A673 (cell line): ENCODE data around the gene HOXD8. TPM values are rescaled to one million over a fixed set of nuclear protein-coding genes. Genes with fewer than 3 reads are reported as not detected.

ENCODE experiments used
- BruUV-seq: library from RNA; stranded (reverse); fragments of 400-500 nt; replicated peaks from 2 replicates; lab custom pipeline; 2021; lab: Mats Ljungman, UMichigan
- CTCF ChIA-PET: fragments of 300-600 bp; sonication (Branson Sonifier 250); formaldehyde crosslinking; loops from one replicate; lab custom pipeline; 2022; ENCODE audit warnings: antibody characterized with exemption; lab: Charles Lee
- POLR2A ChIA-PET: fragments of 300-600 bp; sonication (Branson Sonifier 250); formaldehyde crosslinking; loops from one replicate; lab custom pipeline; 2022; ENCODE audit warnings: antibody characterized with exemption; ENCODE audit not compliant: low non-redundant PET; lab: Charles Lee
- DNase-seq: peaks from one replicate; pipeline ENCODE4 v3.0.0-alpha.2; 2015; ENCODE audit warnings: low spot score
- H3K27ac ChIP-seq: fragments of 200-600 bp; sonication (generic); 2 replicates; pipeline ENCODE4 v1.5.1; 2016; ENCODE audit warnings: mixed run types, low read depth, mild to moderate bottlenecking, mixed read lengths, antibody characterized with exemption, low read length; ENCODE audit not compliant: poor library complexity, severe bottlenecking
- H3K27me3 ChIP-seq: fragments of 200-600 bp; sonication (generic); replicated peaks from 2 replicates; pipeline ENCODE4 v1.6.1; 2017; ENCODE audit warnings: mixed run types, low read depth, mild to moderate bottlenecking, mixed read lengths, antibody characterized with exemption, low read length; ENCODE audit not compliant: insufficient read depth, poor library complexity
- H3K36me3 ChIP-seq: fragments of 200-600 bp; sonication (generic); 2 replicates; pipeline ENCODE4 v1.6.1; 2016; ENCODE audit warnings: mixed run types, mild to moderate bottlenecking, mixed read lengths, antibody characterized with exemption, low read length; ENCODE audit not compliant: insufficient read depth, poor library complexity, severe bottlenecking
- H3K4me1 ChIP-seq: fragments of 200-600 bp; sonication (generic); 2 replicates; pipeline ENCODE4 v1.6.1; 2017; ENCODE audit warnings: mixed run types, mild to moderate bottlenecking, mixed read lengths, antibody characterized with exemption, low read length; ENCODE audit not compliant: insufficient read depth, poor library complexity, severe bottlenecking
- H3K4me3 ChIP-seq: fragments of 200-600 bp; sonication (generic); 2 replicates; pipeline ENCODE4 v1.5.1; 2016; ENCODE audit warnings: low read depth, mixed run types, mild to moderate bottlenecking, mixed read lengths, low read length; ENCODE audit not compliant: poor library complexity, severe bottlenecking
- H3K9me3 ChIP-seq: fragments of 200-600 bp; sonication (generic); 2 replicates; pipeline ENCODE4 v1.6.1; 2016; ENCODE audit warnings: mixed run types, low read depth, mild to moderate bottlenecking, mixed read lengths, antibody characterized with exemption, low read length; ENCODE audit not compliant: poor library complexity, severe bottlenecking
- CTCF ChIP-seq: fragments of 300-800, 200-600 bp; sonication (generic); conservative IDR thresholded peaks from 2 replicates; pipeline ENCODE4 v1.5.1; 2017; ENCODE audit warnings: low read depth, mild to moderate bottlenecking, antibody characterized with exemption, low read length, moderate library complexity, mixed read lengths
- EZH2 ChIP-seq: fragments of 200-600 bp; sonication (generic); IDR thresholded peaks from 2 replicates; pipeline ENCODE4 v1.6.1; 2017; ENCODE audit warnings: borderline replicate concordance, low read depth, mild to moderate bottlenecking, mixed read lengths, antibody characterized with exemption, low read length; ENCODE audit not compliant: poor library complexity, severe bottlenecking
- intact Hi-C: fragments of 100-400 bp; cut with micrococcal nuclease; formaldehyde crosslinking; loops from one replicate; pipeline ENCODE4 v1.10.0; 2022; ENCODE audit not compliant: unreplicated experiment
- total RNA-seq: library from RNA; stranded (reverse); gene quantifications from 2 replicates; pipeline ENCODE4 v1.2.3, GENCODE V29; 2021

HOXD8 gene
- total RNA-seq, 1 experiment from 2014 or later: 56.8 TPM

GRCh38 chr2:176157499-176158185 is 28.1 kb downstream of the HOXD8 start:
- no peak for TF ChIP-seq CTCF
- no peak for TF ChIP-seq EZH2
- POLR2A ChIA-PET: no interaction called here
- peak overlapping the region; percentile 48 for H3K4me3 ChIP-seq
- no peaks in the 10 kb centered on the region for H3K27me3 ChIP-seq
- peaks cover 28% of the 10 kb centered on the region for H3K4me1 ChIP-seq
- DNase-seq: peak; percentile 61
- CTCF ChIA-PET: no interaction called here
- intact Hi-C loops: loop anchor here (5.0 kb wide), 1 partner anchor 300 kb away; no protein-coding TSS in a partner anchor
- H3K36me3 ChIP-seq: peaks cover 43% of the 10 kb centered on the region
- H3K9me3 ChIP-seq: no peaks in the 10 kb centered on the region
- H3K27ac ChIP-seq: peak overlapping the region; percentile 85
- no TSS peak for BruUV-seq

- Histone ChIP-seq H3K4me1 (peaks cover 28% of the 10 kb centered on the region), H3K36me3 (peaks cover 38% of the 10 kb centered on the region), H3K9me3 (no peaks in the 10 kb centered on the region), H3K4me3 (peak overlapping the region; percentile 48), H3K27ac (peak overlapping the region; percentile 85), H3K27me3 (no peaks in the 10 kb centered on the region)
- ChIA-PET POLR2A (no interaction called here), CTCF (no interaction called here)
- DNase-seq: peak; percentile 70
- BruUV-seq: no TSS peak
- intact Hi-C loops: loop anchor here (5.0 kb wide), 1 partner anchor 299 kb away; no protein-coding TSS in a partner anchor
- TF ChIP-seq EZH2 (no peak), CTCF (no peak)
Observed at GRCh38 chr2:176158186-176158591, 28.7 kb downstream of the HOXD8 start.

DNA sequence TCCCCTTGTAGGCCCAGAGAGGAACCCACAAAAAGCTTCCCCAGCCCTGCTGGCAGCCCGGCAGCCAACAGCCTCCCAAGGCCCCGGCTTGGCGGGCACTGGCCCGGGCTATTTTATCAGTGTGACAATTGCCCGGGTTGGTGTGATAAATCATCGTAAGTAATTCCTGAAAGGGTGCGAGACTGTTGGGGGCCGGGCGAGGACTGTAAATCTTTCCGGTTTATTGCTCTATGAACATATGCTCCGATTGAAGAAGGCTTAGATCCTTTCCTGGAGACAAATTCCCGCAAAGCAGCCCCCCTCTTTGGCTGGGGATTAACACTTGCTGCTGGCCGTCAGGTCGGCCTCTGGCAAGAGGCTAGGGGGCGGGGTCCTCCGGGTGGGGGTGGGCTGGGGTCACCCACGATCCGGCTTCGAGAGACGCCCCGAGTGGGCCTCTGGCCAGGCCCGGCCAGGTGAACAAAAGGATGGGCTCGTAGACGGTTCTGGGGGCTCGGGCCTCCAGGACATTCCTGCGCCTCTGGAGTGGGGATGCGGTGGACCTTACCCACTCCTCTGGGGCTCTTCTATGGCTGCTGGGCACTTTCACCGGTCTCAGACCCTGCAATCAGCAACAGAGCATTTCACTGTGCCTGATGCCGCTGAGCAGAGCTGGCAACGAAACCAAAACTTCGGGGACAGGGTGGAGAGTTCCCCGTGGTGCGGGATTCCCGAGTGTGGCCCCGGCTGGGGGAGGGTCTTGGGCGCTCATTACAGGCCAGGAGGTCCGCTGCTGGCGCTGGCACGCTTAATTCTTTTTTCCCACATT is 29.6 kb downstream of the HOXD8 start:
- POLR2A ChIA-PET: interaction anchor here (0.6 kb wide), 1 partner anchor 1335 kb away, joined by 6 read pairs; no protein-coding TSS in a partner anchor
- BruUV-seq: no TSS peak

More for the DNA sequence above, 29.6 kb downstream of the HOXD8 start:
- Histone ChIP-seq H3K36me3 (peaks cover 29% of the 10 kb centered on the region), H3K9me3 (no peaks in the 10 kb centered on the region), H3K27ac (peak overlapping the region; percentile 37), H3K4me1 (peaks cover 28% of the 10 kb centered on the region), H3K4me3 (no peak overlapping the region), H3K27me3 (no peaks in the 10 kb centered on the region)
- DNase-seq: peak; percentile 88
- CTCF ChIA-PET: interaction anchor here (0.6 kb wide), 1 partner anchor 485 kb away, joined by 3 read pairs; no protein-coding TSS in a partner anchor
- TF ChIP-seq EZH2: no peak
- intact Hi-C loops: loop anchor here (5.0 kb wide), 1 partner anchor 298 kb away; no protein-coding TSS in a partner anchor
